Left lung (tissue), 10 donors: ENCODE data around the gene ITPR2. TPM values are rescaled to one million over a fixed set of nuclear protein-coding genes. Genes with fewer than 3 reads are reported as not detected.

Source experiments
- ATAC-seq: fragments of 200-7000 bp; cut with Tn5 transposase; one replicate; pipeline ENCODE4 v1.9.1; 2020; ENCODE audit warnings: moderate library complexity
- DNase-seq, 4 donors: peaks; one replicate each; pipeline ENCODE4 v3.0.0-alpha.2; 2013 to 2020
- H3K27ac ChIP-seq, 2 donors: fragments of 200-600 bp; sonication (generic) in 1 of 2; one replicate each; pipeline versions ENCODE4 v1.5.0 to v1.8.0; 2020 to 2021
- H3K27me3 ChIP-seq, 2 donors: fragments of 200-600 bp; sonication (generic) in 1 of 2; one replicate each; pipeline versions ENCODE4 v1.5.0 to v1.8.0; 2020 to 2021
- H3K36me3 ChIP-seq, 2 donors: fragments of 200-600 bp; sonication (generic) in 1 of 2; one replicate each; pipeline versions ENCODE4 v1.5.0 to v1.8.0; 2020 to 2021
- H3K4me1 ChIP-seq, 2 donors: fragments of 200-600 bp; one replicate each; pipeline ENCODE4 v1.8.0; 2021
- H3K4me3 ChIP-seq, 2 donors: fragments of 200-600 bp; sonication (generic) in 1 of 2; one replicate each; pipeline versions ENCODE4 v1.5.0 to v1.8.0; 2020 to 2021; ENCODE audit warnings: mild to moderate bottlenecking in 1 of 2
- H3K9me3 ChIP-seq, 2 donors: fragments of 200-600 bp; sonication (generic) in 1 of 2; one replicate each; pipeline versions ENCODE4 v1.5.0 to v1.8.0; 2020 to 2021
- intact Hi-C, 2 donors: fragments of 100-400 bp; cut with DNase I; formaldehyde crosslinking; loops; one replicate each; pipeline versions ENCODE4 v1.11.2 to v1.14.2; 2022
- polyA plus RNA-seq, 6 donors: library from polyadenylated mRNA; unstranded; fragments of 120-200 nt; gene quantifications; one replicate each; pipeline ENCODE4 v1.2.1, GENCODE V29; 2013; ENCODE audit not compliant: insufficient read length in 6 of 6
- total RNA-seq, 2 donors: library from RNA; stranded (reverse); fragmentation: NEBNext Ultra II Directional; extraction: Animal tissue kit (Norgen Biotek cat#: 25700); gene quantifications; one replicate each; pipeline ENCODE4 v1.2.1, GENCODE V29; 2021
- TF ChIP-seq, protein P1 (sequence below), 2 donors: fragments of 200-600 bp; sonication (generic) in 1 of 2; IDR thresholded peaks; one replicate each; pipeline versions ENCODE4 v1.5.0 to v1.8.0; 2021; ENCODE audit warnings: antibody characterized with exemption in 2 of 2
- donor health status: DM: no; HTN: yes; CAD: no.
- donor health status: DM: no; HTN: no; CAD: no.

Gene ITPR2
- total and polyA plus RNA-seq, 8 donors, result 5.5 to 67.8 (median 7.5) TPM

DNA sequence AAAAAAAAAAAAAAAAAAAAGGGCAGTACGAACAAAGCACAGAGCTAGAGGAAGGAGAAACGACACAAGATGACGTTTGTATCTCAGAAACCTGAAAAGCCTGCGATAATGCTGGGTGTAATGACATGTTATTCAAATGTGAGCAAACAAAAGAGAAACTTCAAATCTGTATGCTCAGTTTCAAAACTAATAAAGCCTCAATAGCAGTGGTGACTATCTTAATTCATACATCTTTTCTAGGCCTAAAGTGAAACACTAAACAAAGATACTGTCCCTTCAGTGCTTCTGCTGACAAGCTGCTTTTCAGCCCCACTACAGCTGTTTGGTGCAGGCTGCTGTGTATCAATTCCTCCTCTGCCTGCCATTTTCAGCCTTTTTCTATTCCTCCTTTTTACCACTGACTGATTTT is 15.8 kb downstream of the ITPR2 start:
- no peak overlapping the region for H3K4me3 ChIP-seq
- TF ChIP-seq, protein P1, sequence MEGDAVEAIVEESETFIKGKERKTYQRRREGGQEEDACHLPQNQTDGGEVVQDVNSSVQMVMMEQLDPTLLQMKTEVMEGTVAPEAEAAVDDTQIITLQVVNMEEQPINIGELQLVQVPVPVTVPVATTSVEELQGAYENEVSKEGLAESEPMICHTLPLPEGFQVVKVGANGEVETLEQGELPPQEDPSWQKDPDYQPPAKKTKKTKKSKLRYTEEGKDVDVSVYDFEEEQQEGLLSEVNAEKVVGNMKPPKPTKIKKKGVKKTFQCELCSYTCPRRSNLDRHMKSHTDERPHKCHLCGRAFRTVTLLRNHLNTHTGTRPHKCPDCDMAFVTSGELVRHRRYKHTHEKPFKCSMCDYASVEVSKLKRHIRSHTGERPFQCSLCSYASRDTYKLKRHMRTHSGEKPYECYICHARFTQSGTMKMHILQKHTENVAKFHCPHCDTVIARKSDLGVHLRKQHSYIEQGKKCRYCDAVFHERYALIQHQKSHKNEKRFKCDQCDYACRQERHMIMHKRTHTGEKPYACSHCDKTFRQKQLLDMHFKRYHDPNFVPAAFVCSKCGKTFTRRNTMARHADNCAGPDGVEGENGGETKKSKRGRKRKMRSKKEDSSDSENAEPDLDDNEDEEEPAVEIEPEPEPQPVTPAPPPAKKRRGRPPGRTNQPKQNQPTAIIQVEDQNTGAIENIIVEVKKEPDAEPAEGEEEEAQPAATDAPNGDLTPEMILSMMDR (IDR thresholded peaks at IDR 0.05), result no peak
- DNase-seq (peak in 1 of 4 donors; percentile 14), ATAC-seq (no peak)
- no peaks in the 10 kb centered on the region for H3K9me3 ChIP-seq
- intact Hi-C loops, result no loop called here
- no peak overlapping the region for H3K27ac ChIP-seq
- H3K36me3 ChIP-seq, result no peaks in the 10 kb centered on the region
- no peaks in the 10 kb centered on the region for H3K27me3 ChIP-seq
- H3K4me1 ChIP-seq, result peaks cover 0 to 10% of the 10 kb centered on the region in 2 donors

DNA sequence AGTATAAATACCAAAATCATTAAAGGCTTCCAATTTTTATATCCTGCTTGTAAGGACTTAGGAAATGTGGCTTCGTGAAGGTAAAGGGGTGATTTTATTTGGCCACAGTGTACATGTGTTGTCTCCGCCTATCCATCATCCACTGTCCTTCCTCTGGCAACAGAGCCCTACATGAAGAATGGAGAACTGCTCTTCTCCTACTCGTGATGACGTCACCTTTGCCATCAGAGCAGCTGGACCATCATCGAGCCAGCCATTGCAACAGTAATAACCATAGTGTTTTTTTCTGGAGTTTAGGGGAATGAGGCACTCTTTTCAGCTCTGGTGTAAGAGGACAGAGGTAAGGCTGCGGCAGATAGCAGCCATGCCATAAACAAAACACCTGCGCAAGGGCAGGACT is 19.2 kb downstream of the ITPR2 start:
- Histone ChIP-seq H3K9me3 (no peaks in the 10 kb centered on the region), H3K4me3 (no peak overlapping the region), H3K27me3 (no peaks in the 10 kb centered on the region), H3K4me1 (peaks cover 0 to 17% of the 10 kb centered on the region in 2 donors), H3K36me3 (no peaks in the 10 kb centered on the region), H3K27ac (no peak overlapping the region)
- DNase-seq (no peak), ATAC-seq (no peak)
- intact Hi-C loops, result no loop called here
- TF ChIP-seq, protein P1 (IDR thresholded peaks at IDR 0.05), result no peak

DNA sequence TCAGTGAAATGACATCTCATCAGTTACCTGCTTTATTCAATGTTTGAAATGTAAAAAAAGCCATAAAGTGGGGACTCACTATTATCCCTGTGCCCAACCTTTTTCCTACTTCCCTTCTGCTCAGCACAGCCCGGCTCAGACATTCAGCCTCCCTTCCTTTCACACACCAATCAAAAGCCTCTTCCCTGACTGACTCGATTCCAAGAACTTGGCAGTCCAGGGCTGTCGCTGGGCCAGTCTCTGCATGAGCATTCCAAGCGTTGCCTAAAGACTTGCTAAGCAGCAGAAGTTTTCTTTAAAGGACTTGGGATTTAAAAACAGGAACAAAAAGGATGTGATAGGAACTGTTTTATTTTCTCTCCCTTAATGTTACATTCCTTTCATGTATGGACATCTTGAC is 22.7 kb downstream of the ITPR2 start:
- no peaks in the 10 kb centered on the region for H3K9me3 ChIP-seq
- ATAC-seq, result peak; percentile 97
- no peak overlapping the region for H3K4me3 ChIP-seq
- DNase-seq, result peak; percentile 51 to 76 (median 55)
- TF ChIP-seq, protein P1 (IDR thresholded peaks at IDR 0.05), result no peak
- no peaks in the 10 kb centered on the region for H3K27me3 ChIP-seq
- H3K27ac ChIP-seq, result peak overlapping the region in 1 of 2 donors; percentile 30
- peaks cover 0 to 17% of the 10 kb centered on the region in 2 donors for H3K4me1 ChIP-seq
- intact Hi-C loops, result no loop called here
- H3K36me3 ChIP-seq, result no peaks in the 10 kb centered on the region

DNA sequence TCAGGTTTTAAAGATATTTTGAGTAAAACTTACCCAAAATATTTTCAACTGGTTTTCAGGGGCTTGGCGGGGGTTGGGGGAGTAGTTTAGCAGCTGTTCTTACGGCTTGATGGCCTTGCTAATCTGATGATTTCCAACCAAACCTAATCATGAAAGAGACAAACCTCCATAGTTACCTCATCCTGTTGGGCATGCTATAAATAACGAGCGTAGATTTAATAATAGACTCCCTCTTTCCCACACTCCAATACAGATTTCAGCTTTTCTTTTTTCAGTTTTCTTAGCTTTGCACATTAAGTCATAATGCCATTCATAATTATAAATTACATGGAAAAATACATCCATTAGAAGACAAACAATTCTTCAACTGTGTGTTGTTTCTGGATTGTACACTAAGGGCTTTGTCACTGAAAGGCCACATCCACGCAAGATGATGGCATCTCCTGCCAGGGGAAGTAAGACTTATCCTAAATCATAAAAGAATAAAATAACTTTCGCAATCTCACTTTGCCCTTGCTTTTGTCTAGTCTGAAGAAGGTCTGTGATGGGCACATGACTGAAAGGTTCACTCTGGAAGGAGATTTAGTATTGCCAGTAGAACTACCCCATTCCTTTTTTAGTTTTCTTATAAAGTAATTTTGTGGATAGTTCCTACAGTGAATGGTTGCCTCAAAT is 23.2 kb downstream of the ITPR2 start:
- no peak for ATAC-seq
- intact Hi-C loops, result no loop called here
- Histone ChIP-seq H3K27ac (peak overlapping the region in 1 of 2 donors; percentile 30), H3K27me3 (no peaks in the 10 kb centered on the region), H3K9me3 (no peaks in the 10 kb centered on the region), H3K36me3 (no peaks in the 10 kb centered on the region), H3K4me1 (peaks cover 0 to 17% of the 10 kb centered on the region in 2 donors), H3K4me3 (no peak overlapping the region)
- TF ChIP-seq, protein P1 (IDR thresholded peaks at IDR 0.05), result no peak
- no peak for DNase-seq

DNA sequence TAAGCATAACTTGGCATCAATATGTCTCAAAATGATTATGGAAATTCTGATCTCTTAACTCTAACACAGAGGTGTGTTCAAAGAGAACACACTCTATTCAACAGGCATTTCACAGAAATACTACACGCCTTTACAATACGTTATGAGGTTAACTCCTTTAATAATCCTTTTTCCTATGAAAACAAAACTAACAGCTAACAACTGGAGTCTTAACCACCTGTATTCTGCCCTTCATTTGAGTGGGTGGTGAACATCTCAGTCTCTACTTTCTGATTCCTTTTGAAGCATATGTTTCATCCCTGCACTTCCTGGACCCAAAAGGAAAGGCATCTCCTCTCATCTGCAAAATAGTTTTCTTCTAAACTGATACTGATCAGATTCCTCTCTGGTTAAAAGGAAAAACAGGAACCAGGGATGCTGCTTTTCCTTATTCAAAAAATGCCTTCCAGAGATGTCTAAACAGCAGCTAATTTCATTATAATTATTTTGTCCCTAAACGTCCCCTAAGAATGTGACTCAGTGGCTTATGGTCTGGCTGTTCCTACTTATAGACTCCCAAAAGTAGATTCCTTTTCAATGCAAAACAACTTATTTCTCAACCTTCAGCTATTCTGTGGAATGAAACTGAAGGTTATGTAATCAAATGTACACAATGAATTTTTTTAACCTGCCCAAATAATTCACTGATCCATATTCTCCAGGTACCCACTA is 24.1 kb downstream of the ITPR2 start:
- TF ChIP-seq, protein P1 (IDR thresholded peaks at IDR 0.05), result no peak
- Histone ChIP-seq H3K27me3 (no peaks in the 10 kb centered on the region), H3K4me3 (no peak overlapping the region), H3K27ac (no peak overlapping the region), H3K9me3 (no peaks in the 10 kb centered on the region), H3K36me3 (no peaks in the 10 kb centered on the region), H3K4me1 (peaks cover 2 to 20% of the 10 kb centered on the region in 2 donors)
- DNase-seq, result no peak
- no peak for ATAC-seq
- intact Hi-C loops, result no loop called here
